ENCODE data around the gene GNAT1.

Gene GNAT1

GRCh38 chr3:50163572-50164455 lies 27.6 kb upstream of the GNAT1 start:
- no peak for DNase-seq

- DNase-seq: no peak
Measured at GRCh38 chr3:50164481-50164880, 26.9 kb upstream of the GNAT1 start.

GRCh38 chr3:50164984-50165909 lies 26.2 kb upstream of the GNAT1 start:
- no peak for DNase-seq

GRCh38 chr3:50165910-50166538 lies 25.4 kb upstream of the GNAT1 start:
- DNase-seq: no peak

- DNase-seq: no peak
Measured at GRCh38 chr3:50166620-50167019, 24.8 kb upstream of the GNAT1 start.

GRCh38 chr3:50167069-50167840 lies 24.2 kb upstream of the GNAT1 start:
- no peak for DNase-seq

- no peak for DNase-seq
Measured at GRCh38 chr3:50167841-50168209, 23.6 kb upstream of the GNAT1 start.

GRCh38 chr3:50168388-50168787 lies 23.0 kb upstream of the GNAT1 start:
- no peak for DNase-seq

- DNase-seq: no peak
Measured at GRCh38 chr3:50168791-50169190, 22.6 kb upstream of the GNAT1 start.

GRCh38 chr3:50169232-50169832 lies 22.1 kb upstream of the GNAT1 start:
- DNase-seq: no peak

GRCh38 chr3:50169858-50170257 lies 21.6 kb upstream of the GNAT1 start:
- DNase-seq: no peak

- no peak for DNase-seq
Measured at GRCh38 chr3:50170689-50171088, 20.7 kb upstream of the GNAT1 start.

GRCh38 chr3:50171540-50172301 lies 19.7 kb upstream of the GNAT1 start:
- no peak for DNase-seq

- no peak for DNase-seq
Measured at GRCh38 chr3:50172626-50173220, 18.7 kb upstream of the GNAT1 start.

GRCh38 chr3:50173685-50174516 lies 17.5 kb upstream of the GNAT1 start:
- DNase-seq: no peak

- DNase-seq: no peak
Measured at GRCh38 chr3:50174517-50174895, 16.9 kb upstream of the GNAT1 start.

- DNase-seq: no peak
Measured at GRCh38 chr3:50174947-50175524, 16.4 kb upstream of the GNAT1 start.

GRCh38 chr3:50177346-50177745 lies 14.1 kb upstream of the GNAT1 start:
- DNase-seq: no peak

- no peak for DNase-seq
Measured at GRCh38 chr3:50179710-50180109, 11.7 kb upstream of the GNAT1 start.

GRCh38 chr3:50181985-50182384 lies 9.4 kb upstream of the GNAT1 start:
- no peak for DNase-seq

Data from NCI-H1930 (cell line).